Upper lobe of left lung (tissue), 6 donors: ENCODE results near the gene OLFML2B. TPM values are rescaled to one million over a fixed set of nuclear protein-coding genes. Genes with fewer than 3 reads are reported as not detected.

ENCODE experiments used
- ATAC-seq, 2 donors: fragments of 200-7000 bp; cut with Tn5 transposase; one replicate each; pipeline ENCODE4 v1.9.1; 2022; ENCODE audit warnings: mild to moderate bottlenecking in 2 of 2, moderate library complexity in 2 of 2; ENCODE audit not compliant: low FRiP score in 2 of 2
- DNase-seq, 2 donors: peaks; one replicate each; pipeline ENCODE4 v3.0.0-alpha.2; 2019 to 2020
- H3K27ac ChIP-seq, 4 donors: fragments of 200-600 bp; sonication (generic); one replicate each; pipeline ENCODE4 v1.5.1; 2016 to 2019
- H3K27me3 ChIP-seq, 4 donors: fragments of 200-600 bp; sonication (generic); one replicate each; pipeline ENCODE4 v1.5.1; 2017 to 2019
- H3K36me3 ChIP-seq, 4 donors: fragments of 200-600 bp; sonication (generic); one replicate each; pipeline ENCODE4 v1.5.1; 2016 to 2019
- H3K4me1 ChIP-seq, 4 donors: fragments of 200-600 bp; sonication (generic); one replicate each; pipeline ENCODE4 v1.5.1; 2018 to 2019
- H3K4me3 ChIP-seq, 4 donors: fragments of 200-600 bp; sonication (generic); one replicate each; pipeline ENCODE4 v1.5.1; 2017 to 2019; ENCODE audit warnings: mild to moderate bottlenecking in 2 of 4, moderate library complexity in 1 of 4
- H3K9me3 ChIP-seq, 4 donors: fragments of 200-600 bp; sonication (generic); one replicate each; pipeline ENCODE4 v1.5.1; 2018 to 2019
- CTCF ChIP-seq, 6 experiments: fragments of 450-650 bp in 4 of 6; fragments of 200-600 bp in 2 of 6; sonication (generic) in 2 of 6; IDR thresholded peaks; one replicate each; pipeline ENCODE4 v1.5.1; 2016 to 2019; ENCODE audit warnings: antibody characterized with exemption in 6 of 6
- EP300 ChIP-seq, 4 donors: sonication (generic); formaldehyde crosslinking; IDR thresholded peaks; one replicate each; pipeline ENCODE4 v1.5.1; 2017; ENCODE audit warnings: antibody characterized with exemption in 4 of 4, control low read depth in 2 of 4
- POLR2A ChIP-seq, 4 donors: fragments of 450-650 bp; IDR thresholded peaks; one replicate each; pipeline ENCODE4 v1.5.1; 2016 to 2017; ENCODE audit warnings: antibody characterized with exemption in 4 of 4, mild to moderate bottlenecking in 2 of 4
- POLR2AphosphoS5 ChIP-seq, 2 donors: sonication (generic); formaldehyde crosslinking; IDR thresholded peaks; one replicate each; pipeline ENCODE4 v1.5.1; 2017; ENCODE audit warnings: antibody characterized with exemption in 2 of 2
- WGBS, 2 donors: methylation state at CpG; one replicate each; pipeline ENCODE4 v1.1.5; 2017 to 2018; 5-methylcytosine and 5-hydroxymethylcytosine counted together
- total RNA-seq, 6 donors: library from RNA; depleted of rRNA in 4 of 6; stranded (reverse); fragments of >200 nt in 4 of 6; gene quantifications; one replicate each; pipeline versions ENCODE4 v1.1.0 to v1.2.1, GENCODE V29; 2016 to 2021
- donor health status: DM: no; HTN: no; CAD: no; lungs with moderate emphysema.
- donor health status: DM: no; HTN: yes; CAD: no; lungs with severe emphysema.

Gene OLFML2B
- total RNA-seq, 6 donors from 2014 or later: 5.1 to 51.3 (median 9.9) TPM

GRCh38 chr1:162016631-162017030 lies 7.0 kb downstream of the OLFML2B start:
- DNase-seq (no peak), ATAC-seq (no peak)
- peaks cover 14 to 30% (median 17%) of the 10 kb centered on the region in 4 donors for H3K4me1 ChIP-seq
- H3K27ac ChIP-seq: no peak overlapping the region
- 84 to 91% methylated on average over 2 of the region's 2 CpGs for WGBS, 2 donors
- no peaks in the 10 kb centered on the region for H3K36me3 ChIP-seq
- no peak overlapping the region for H3K4me3 ChIP-seq
- H3K27me3 ChIP-seq: no peaks in the 10 kb centered on the region
- peaks cover 0 to 5% (median 2%) of the 10 kb centered on the region in 4 donors for H3K9me3 ChIP-seq
- TF ChIP-seq POLR2A (IDR thresholded peaks at IDR 0.05) (no peak), CTCF (IDR thresholded peaks at IDR 0.05) (no peak)

DNA sequence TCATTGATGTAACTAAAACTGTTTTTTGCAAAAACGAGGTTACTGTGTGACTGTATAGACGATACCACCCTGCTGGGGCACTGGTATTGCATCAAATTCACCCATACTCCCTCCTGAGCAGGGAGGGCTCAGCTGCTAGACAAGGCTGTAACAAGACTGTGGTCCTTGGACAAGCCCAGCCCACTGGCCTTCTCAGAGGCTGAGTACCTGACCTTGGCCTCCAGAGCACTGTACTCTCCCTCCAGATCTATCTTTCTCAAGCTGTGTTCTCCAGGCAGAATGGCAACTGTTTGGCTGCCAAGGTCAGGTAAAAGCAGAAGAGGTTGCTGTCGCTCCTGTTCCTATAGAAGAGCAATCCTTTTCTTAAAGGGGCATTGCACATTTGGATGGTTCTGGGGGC lies 8.5 kb downstream of the OLFML2B start:
- no peak for ATAC-seq
- Histone ChIP-seq H3K27me3 (no peaks in the 10 kb centered on the region), H3K9me3 (peaks cover 0 to 5% (median 2%) of the 10 kb centered on the region in 4 donors), H3K27ac (no peak overlapping the region), H3K4me3 (no peak overlapping the region), H3K4me1 (peaks cover 11 to 23% (median 14%) of the 10 kb centered on the region in 4 donors), H3K36me3 (no peaks in the 10 kb centered on the region)
- no peak for TF ChIP-seq POLR2A (IDR thresholded peaks at IDR 0.05)
- 70 to 73% methylated on average over 3 of the region's 3 CpGs for WGBS, 2 donors
- DNase-seq: no peak

DNA sequence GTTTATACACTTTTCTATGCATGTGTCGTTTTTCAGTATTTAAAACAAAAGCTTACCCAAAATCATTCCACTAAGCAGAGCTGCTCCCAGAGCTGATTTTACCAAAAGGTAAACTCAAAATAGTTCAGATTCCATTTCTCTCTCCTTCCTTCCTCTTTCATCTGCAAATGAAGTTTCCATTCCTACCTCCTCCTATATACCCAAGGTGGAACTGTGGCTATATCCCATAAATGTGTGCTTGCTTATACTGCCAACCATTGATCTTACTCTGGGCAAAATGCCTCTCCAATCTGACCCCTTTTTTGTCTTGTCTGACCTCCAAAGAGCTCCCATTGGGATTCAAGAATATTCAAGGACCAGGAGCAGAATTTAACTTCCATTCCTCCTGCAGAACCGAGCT lies 9.5 kb downstream of the OLFML2B start:
- Histone ChIP-seq H3K27ac (no peak overlapping the region), H3K27me3 (no peaks in the 10 kb centered on the region), H3K4me1 (peaks cover 4 to 13% (median 10%) of the 10 kb centered on the region in 4 donors), H3K9me3 (peaks cover 0 to 5% (median 2%) of the 10 kb centered on the region in 4 donors), H3K36me3 (no peaks in the 10 kb centered on the region), H3K4me3 (no peak overlapping the region)
- WGBS, 2 donors: 74 to 88% methylated on average over 2 of the region's 2 CpGs
- no peak for TF ChIP-seq POLR2AphosphoS5 (IDR thresholded peaks at IDR 0.05)
- no peak for TF ChIP-seq CTCF (IDR thresholded peaks at IDR 0.05)
- TF ChIP-seq POLR2A (IDR thresholded peaks at IDR 0.05): no peak
- TF ChIP-seq EP300 (IDR thresholded peaks at IDR 0.05): no peak
- ATAC-seq (no peak), DNase-seq (no peak)

DNA sequence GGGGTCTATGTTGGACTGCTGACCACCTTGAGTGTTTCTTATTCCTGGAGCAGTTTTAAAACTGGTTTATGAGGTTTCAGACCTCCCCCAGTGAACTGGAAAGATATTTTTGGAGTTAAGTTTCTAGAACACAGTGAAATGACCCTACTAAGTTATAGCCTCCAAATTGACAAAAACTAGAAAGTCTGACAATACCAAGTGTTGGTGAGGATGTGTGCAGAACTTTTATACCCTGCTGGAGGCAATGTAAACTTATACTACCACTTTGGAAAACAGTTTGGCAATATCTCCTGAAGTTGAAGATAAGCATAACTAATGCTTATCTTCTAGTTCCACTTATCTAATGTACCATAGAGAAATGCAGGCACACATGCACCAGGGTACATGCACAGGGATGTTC lies 10.4 kb downstream of the OLFML2B start:
- no peak for DNase-seq
- no peak overlapping the region for H3K27ac ChIP-seq
- peaks cover 0 to 5% (median 2%) of the 10 kb centered on the region in 4 donors for H3K9me3 ChIP-seq
- H3K4me1 ChIP-seq: peaks cover 0 to 5% (median 2%) of the 10 kb centered on the region in 4 donors
- H3K4me3 ChIP-seq: no peak overlapping the region
- H3K36me3 ChIP-seq: no peaks in the 10 kb centered on the region
- no peaks in the 10 kb centered on the region for H3K27me3 ChIP-seq
- TF ChIP-seq POLR2A (IDR thresholded peaks at IDR 0.05): no peak
- TF ChIP-seq EP300 (IDR thresholded peaks at IDR 0.05): no peak
- TF ChIP-seq CTCF (IDR thresholded peaks at IDR 0.05): no peak
- no peak for TF ChIP-seq POLR2AphosphoS5 (IDR thresholded peaks at IDR 0.05)
- no peak for ATAC-seq

GRCh38 chr1:162011337-162012012 lies 12.2 kb downstream of the OLFML2B start:
- ATAC-seq: peak; percentile 30 to 36

More at GRCh38 chr1:162011337-162012012, 12.2 kb downstream of the OLFML2B start:
- H3K9me3 ChIP-seq: peaks cover 0 to 5% (median 2%) of the 10 kb centered on the region in 4 donors
- H3K4me1 ChIP-seq: peaks cover 0 to 5% (median 2%) of the 10 kb centered on the region in 4 donors
- no peaks in the 10 kb centered on the region for H3K27me3 ChIP-seq
- no peak overlapping the region for H3K4me3 ChIP-seq
- peak in 1 of 2 donors; percentile 58 for DNase-seq
- peak in 2 of 4 donors; percentile 35 to 52 for TF ChIP-seq EP300 (IDR thresholded peaks at IDR 0.05)
- TF ChIP-seq CTCF (IDR thresholded peaks at IDR 0.05): no peak
- peak; percentile 92 to 96 for TF ChIP-seq POLR2AphosphoS5 (IDR thresholded peaks at IDR 0.05)
- TF ChIP-seq POLR2A (IDR thresholded peaks at IDR 0.05): no peak
- no peak overlapping the region for H3K27ac ChIP-seq
- 58 to 77% methylated on average over 4 to 9 of the region's 9 CpGs for WGBS, 2 donors
- no peaks in the 10 kb centered on the region for H3K36me3 ChIP-seq
